Measurements from ENCODE around the gene ZYG11B.

- TF ChIP-seq CTCF (IDR thresholded peaks at IDR 0.05; ENCODE audit: poor library complexity), result no peak
- TF ChIP-seq EZH2 (IDR thresholded peaks at IDR 0.05; ENCODE audit: borderline replicate concordance), result no peak
- no peak for TF ChIP-seq EZH2phosphoT487 (IDR thresholded peaks at IDR 0.05; ENCODE audit: low read depth, severe bottlenecking, unreplicated experiment)
Measured at GRCh38 chr1:52709016-52709415, 17.2 kb upstream of the ZYG11B start.

Data from hepatocyte (in vitro differentiated cells).